GM18873 (cell line): ENCODE data around the gene NAT8L.

Experiments used
- ATAC-seq: cut with Tn5 transposase; IDR thresholded peaks from one replicate; pipeline ENCODE4 v1.9.1; 2021; ENCODE audit warnings: mild to moderate bottlenecking, moderate library complexity, moderate number of reproducible peaks; ENCODE audit not compliant: unreplicated experiment, low FRiP score

NAT8L gene

GRCh38 chr4:2044542-2045517 is 14.3 kb upstream of the NAT8L start:
- no peak for ATAC-seq

- ATAC-seq, result no peak
Observed at GRCh38 chr4:2045518-2045951, 13.6 kb upstream of the NAT8L start.

DNA sequence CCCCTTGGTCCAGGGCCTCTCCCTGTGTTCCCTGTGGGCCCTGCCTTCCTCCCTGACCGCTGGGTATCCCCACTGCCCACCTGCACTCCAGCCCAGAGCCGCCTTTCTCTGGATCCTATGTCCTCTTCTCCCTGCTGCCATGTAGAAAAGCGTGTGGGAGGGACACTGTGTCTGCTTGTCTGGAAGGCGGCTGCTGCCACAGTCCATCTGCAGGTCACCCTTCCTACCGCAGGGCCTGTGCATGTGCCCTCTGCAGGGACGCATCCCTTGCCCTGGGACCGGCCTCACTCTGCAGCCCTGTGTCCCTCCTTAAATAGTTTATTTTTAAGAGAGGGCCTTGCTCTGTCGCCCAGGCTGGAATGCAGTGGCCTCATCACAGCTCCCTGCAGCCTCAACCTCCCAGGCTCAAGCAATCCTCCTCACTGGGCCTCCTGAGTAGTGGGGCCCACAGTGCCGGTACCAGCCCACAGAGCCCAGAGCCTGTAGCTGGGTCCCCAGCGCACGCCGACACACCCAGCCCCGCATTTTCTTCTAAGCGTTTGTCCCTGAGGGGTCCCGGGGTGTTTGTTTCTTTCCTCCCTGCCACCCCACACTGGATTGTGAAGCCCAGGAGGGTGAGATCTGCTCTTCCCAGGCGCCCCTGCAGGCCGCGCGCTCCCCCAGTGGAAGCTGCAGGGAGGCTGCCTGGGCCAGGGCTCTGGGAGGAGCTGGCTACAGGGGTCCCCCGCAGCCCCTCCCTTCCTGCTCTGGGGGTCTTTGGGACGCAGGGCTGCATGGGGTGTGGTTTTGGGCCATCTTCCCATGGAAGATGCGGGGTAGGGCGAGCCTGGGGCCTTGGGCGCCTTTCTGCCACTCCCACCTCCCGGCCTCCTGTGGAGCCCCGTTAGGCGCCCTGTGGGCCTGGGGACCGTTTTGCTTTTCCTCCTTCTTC is 12.8 kb upstream of the NAT8L start:
- ATAC-seq, result no peak

GRCh38 chr4:2047031-2047660 is 12.0 kb upstream of the NAT8L start:
- no peak for ATAC-seq

DNA sequence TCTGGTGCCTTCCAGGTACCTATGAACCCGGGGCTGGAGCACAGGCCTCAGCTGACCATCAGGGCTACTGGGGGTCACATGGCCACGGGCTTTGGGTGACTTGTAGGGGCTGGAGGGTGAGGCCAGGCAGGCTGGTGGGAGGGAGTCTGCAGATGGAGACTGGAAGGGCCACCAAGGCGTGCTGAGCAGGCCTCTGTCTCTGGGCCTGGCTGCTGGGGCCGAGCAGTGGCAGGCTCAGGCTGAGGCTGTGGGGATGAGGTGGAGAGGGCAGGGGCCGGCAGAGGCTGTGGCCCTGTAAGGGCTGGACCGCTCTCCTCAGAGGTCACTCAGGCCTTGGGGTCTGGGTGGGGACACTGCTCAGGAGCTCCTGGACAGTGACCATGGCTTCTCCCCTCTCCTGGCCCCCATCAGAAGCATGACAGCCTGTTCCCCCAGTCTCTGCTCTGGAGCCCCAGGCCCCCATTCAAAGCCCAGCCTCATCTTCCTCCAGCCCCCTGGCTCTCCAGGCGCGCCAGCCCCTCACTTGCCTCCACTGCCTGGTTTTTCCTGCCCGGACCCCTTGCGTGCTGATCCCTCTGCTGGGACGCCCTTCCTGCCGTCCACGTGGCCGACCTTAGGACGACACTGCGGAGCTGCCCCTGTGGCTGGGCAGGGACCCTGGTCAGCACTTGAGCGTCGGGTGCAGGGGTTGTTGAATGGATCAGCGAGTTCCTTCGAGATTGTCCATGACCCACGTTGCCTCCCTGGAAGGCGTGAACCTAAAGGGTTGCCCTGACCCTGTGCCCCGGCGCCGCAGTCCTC is 11.1 kb upstream of the NAT8L start:
- no peak for ATAC-seq

DNA sequence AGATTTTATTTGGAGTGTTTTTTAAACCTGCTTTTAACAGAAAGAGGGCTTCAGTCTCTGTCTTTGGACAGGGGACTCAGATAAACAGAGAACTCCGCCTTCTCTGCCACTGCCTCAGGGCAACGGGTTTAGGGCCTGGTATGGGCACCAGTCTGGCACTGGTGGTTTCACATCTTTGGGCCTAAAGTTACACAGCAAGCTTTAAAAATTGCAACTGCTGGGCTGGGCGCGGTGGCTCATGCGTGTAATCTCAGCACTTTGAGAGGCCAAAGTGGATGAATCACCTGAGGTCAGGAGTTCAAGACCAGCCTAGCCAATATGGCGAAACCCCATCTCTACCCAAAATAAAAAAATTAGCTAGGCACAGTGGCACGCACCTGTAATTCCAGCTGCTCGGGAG is 10.3 kb upstream of the NAT8L start:
- no peak for ATAC-seq

DNA sequence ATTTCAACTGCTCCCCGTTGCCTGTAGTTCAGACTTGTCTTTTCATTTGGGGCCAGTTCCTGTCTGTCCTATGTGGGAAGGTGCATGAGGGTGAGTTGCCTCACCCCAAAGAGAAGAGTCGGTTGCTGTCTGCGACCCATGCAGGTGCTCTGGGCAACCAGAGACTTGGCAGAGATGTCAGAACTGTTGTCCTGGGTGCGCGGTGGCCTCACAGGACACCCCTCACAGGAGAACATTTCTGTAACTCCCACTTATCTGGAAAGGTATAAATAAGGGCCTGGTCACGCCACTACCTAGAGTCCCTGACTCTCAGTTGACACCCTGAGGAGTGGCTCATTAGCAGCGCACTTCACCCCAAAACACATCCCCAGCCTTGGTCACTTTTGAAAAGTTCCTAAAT is 9.7 kb upstream of the NAT8L start:
- ATAC-seq, result no peak

GRCh38 chr4:2049811-2050210 is 9.3 kb upstream of the NAT8L start:
- ATAC-seq, result no peak

- ATAC-seq, result no peak
Observed at GRCh38 chr4:2051086-2051485, 8.0 kb upstream of the NAT8L start.

DNA sequence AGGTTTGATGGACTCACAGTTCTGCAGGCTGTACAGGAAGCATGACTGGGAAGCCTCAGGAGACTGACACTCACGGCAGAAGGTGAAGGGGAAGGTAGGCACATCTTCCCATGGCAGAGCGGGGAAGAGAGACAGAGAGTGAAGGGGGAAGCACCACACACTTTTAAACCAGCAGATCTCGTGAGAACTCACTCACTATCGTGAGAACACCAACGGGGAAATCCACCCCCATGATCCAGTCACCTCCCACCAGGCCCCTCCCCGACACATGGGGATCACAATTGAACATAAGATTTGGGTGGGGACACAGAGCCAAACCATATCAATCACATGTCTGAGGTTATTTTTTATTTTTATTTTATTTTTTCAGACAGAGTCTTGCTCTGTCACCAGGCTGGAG is 4.9 kb upstream of the NAT8L start:
- no peak for ATAC-seq

GRCh38 chr4:2057382-2058065 is 1.6 kb upstream of the NAT8L start:
- ATAC-seq, result no peak

GRCh38 chr4:2058264-2059045 is 672 bp upstream of the NAT8L start:
- no peak for ATAC-seq

DNA sequence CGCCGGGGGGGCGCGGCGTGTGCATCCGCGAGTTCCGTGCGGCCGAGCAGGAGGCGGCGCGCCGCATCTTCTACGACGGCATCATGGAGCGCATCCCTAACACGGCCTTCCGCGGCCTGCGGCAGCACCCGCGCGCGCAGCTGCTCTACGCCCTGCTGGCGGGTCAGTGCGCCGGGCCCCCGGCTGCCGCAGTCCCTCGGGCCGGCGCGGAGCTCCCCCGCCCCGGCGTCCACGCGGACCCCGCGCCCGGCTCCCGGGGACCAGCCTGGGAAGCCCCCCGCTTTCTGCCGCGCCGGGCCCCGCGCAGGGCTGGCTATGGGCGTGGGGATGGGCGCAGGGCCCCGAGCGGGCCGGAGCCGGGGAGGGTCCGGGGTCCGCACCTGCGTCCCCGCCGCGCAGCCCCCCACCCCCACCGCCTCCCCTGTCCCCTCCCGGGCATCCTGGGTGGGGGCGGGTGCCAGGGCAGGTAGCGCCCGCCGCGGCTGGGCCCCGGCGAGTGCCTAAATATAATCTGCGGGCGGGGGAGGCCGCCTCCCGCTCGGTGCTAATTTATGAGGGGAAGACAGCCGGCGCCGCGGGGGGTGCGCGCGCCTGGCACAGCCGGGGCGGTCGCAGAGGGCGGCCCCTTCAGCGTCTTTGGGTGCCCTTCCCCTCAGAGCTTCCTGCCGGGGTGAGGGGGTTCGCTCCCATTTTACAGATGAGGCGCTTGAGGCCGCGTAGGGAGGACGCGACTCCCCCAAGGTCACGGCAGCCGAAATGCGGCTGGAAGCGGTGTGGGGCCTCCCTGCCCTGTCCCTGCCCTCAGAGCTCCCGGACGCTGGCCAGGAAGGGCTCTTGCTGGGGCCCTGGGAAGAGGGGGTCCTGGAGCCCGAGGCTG is 837 bp downstream of the NAT8L start:
- ATAC-seq, result no peak

DNA sequence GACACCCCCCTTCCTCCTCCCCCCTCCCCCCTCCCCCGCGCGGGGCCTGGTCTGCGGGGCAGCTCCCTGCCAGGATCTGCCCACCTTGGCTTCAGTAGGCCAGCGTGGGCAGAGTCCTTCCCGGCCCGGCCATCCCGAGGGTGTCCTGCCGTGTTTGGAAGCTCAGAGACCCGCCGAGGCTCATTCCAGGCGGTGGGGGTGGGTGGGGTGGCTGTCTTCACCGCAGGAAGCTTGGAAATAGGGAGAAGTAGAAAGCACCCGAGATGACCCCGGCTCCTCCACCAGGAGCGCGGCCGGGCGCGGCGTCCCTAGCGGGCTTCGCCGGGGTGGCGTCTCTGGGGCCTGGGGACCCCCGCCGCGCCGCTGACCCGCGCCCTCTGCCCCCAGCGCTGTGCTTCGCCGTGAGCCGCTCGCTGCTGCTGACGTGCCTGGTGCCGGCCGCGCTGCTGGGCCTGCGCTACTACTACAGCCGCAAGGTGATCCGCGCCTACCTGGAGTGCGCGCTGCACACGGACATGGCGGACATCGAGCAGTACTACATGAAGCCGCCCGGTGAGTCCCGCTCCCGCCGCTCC is 1.6 kb downstream of the NAT8L start:
- ATAC-seq, result no peak

- ATAC-seq, result no peak
Observed at GRCh38 chr4:2061186-2062131, 2.3 kb downstream of the NAT8L start.

GRCh38 chr4:2062168-2062807 is 3.2 kb downstream of the NAT8L start:
- no peak for ATAC-seq
